Left lung (tissue), 10 donors: ENCODE data around the gene CACNA1A. TPM values are rescaled to one million over a fixed set of nuclear protein-coding genes. Genes with fewer than 3 reads are reported as not detected.
A peak's percentile ranks its signal among the peaks of the same experiment; 100 is the strongest.
"Not testable (repeated sequence)": the region's sequence is repeated elsewhere in the genome, so short reads cannot be mapped to it uniquely, and the experiment has no call there.

ENCODE experiments used
- ATAC-seq: fragments of 200-7000 bp; cut with Tn5 transposase; one replicate; pipeline ENCODE4 v1.9.1; 2020; ENCODE audit warnings: moderate library complexity
- DNase-seq, 4 donors: peaks; one replicate each; pipeline ENCODE4 v3.0.0-alpha.2; 2013 to 2020
- H3K27ac ChIP-seq, 2 donors: fragments of 200-600 bp; sonication (generic) in 1 of 2; one replicate each; pipeline versions ENCODE4 v1.5.0 to v1.8.0; 2020 to 2021
- H3K27me3 ChIP-seq, 2 donors: fragments of 200-600 bp; sonication (generic) in 1 of 2; one replicate each; pipeline versions ENCODE4 v1.5.0 to v1.8.0; 2020 to 2021
- H3K36me3 ChIP-seq, 2 donors: fragments of 200-600 bp; sonication (generic) in 1 of 2; one replicate each; pipeline versions ENCODE4 v1.5.0 to v1.8.0; 2020 to 2021
- H3K4me1 ChIP-seq, 2 donors: fragments of 200-600 bp; one replicate each; pipeline ENCODE4 v1.8.0; 2021
- H3K4me3 ChIP-seq, 2 donors: fragments of 200-600 bp; sonication (generic) in 1 of 2; one replicate each; pipeline versions ENCODE4 v1.5.0 to v1.8.0; 2020 to 2021; ENCODE audit warnings: mild to moderate bottlenecking in 1 of 2
- H3K9me3 ChIP-seq, 2 donors: fragments of 200-600 bp; sonication (generic) in 1 of 2; one replicate each; pipeline versions ENCODE4 v1.5.0 to v1.8.0; 2020 to 2021
- intact Hi-C, 2 donors: fragments of 100-400 bp; cut with DNase I; formaldehyde crosslinking; loops; one replicate each; pipeline versions ENCODE4 v1.11.2 to v1.14.2; 2022
- polyA plus RNA-seq, 6 donors: library from polyadenylated mRNA; unstranded; fragments of 120-200 nt; gene quantifications; one replicate each; pipeline ENCODE4 v1.2.1, GENCODE V29; 2013; ENCODE audit not compliant: insufficient read length in 6 of 6
- total RNA-seq, 2 donors: library from RNA; stranded (reverse); fragmentation: NEBNext Ultra II Directional; extraction: Animal tissue kit (Norgen Biotek cat#: 25700); gene quantifications; one replicate each; pipeline ENCODE4 v1.2.1, GENCODE V29; 2021
- TF ChIP-seq, protein P1 (sequence below), 2 donors: fragments of 200-600 bp; sonication (generic) in 1 of 2; IDR thresholded peaks; one replicate each; pipeline versions ENCODE4 v1.5.0 to v1.8.0; 2021; ENCODE audit warnings: antibody characterized with exemption in 2 of 2
- donor health status: DM: no; HTN: yes; CAD: no.
- donor health status: DM: no; HTN: no; CAD: no.

Gene CACNA1A
- total and polyA plus RNA-seq, 8 donors: 0.20 to 5.4 (median 3.9) TPM

DNA sequence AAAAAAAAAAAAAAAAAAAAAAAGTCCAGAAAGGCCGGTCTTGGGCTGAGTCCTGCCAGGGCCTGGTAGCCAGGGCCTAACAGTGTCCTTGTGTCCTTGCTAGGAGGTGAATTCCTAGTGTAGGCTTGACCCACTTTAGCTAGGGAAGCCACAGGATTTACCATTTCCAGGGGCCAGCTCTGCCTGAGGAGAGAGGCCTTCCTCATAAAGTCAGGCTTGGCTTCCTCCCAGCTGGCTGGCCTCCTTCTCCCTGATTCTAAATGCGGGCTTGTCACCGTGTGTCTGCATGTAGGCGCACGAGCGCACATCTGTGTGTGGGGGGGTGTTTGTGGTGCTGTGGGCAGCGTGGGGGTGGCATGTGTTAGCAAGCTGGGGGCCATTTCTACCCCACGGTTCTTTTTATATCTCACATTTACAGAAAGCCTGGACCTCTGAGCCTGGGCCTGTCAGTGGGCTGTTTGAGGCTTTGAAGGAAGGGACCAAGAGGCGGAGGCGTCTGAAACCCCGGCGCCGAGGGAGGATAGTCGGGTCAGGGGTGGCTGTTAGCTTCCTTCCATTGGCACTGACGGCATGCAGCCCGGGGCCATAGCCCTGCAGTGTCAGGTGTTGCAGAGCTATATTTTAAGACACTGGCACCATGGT is 324.4 kb downstream of the CACNA1A start:
- Histone ChIP-seq H3K4me3 (no peak overlapping the region), H3K9me3 (no peaks in the 10 kb centered on the region), H3K27ac (peak overlapping the region in 1 of 2 donors; percentile 45), H3K4me1 (peaks cover 6 to 11% of the 10 kb centered on the region in 2 donors), H3K36me3 (no peaks in the 10 kb centered on the region), H3K27me3 (no peaks in the 10 kb centered on the region)
- TF ChIP-seq, protein P1, sequence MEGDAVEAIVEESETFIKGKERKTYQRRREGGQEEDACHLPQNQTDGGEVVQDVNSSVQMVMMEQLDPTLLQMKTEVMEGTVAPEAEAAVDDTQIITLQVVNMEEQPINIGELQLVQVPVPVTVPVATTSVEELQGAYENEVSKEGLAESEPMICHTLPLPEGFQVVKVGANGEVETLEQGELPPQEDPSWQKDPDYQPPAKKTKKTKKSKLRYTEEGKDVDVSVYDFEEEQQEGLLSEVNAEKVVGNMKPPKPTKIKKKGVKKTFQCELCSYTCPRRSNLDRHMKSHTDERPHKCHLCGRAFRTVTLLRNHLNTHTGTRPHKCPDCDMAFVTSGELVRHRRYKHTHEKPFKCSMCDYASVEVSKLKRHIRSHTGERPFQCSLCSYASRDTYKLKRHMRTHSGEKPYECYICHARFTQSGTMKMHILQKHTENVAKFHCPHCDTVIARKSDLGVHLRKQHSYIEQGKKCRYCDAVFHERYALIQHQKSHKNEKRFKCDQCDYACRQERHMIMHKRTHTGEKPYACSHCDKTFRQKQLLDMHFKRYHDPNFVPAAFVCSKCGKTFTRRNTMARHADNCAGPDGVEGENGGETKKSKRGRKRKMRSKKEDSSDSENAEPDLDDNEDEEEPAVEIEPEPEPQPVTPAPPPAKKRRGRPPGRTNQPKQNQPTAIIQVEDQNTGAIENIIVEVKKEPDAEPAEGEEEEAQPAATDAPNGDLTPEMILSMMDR (IDR thresholded peaks at IDR 0.05): no peak
- DNase-seq (peak in 3 of 4 donors; percentile 58 to 80 (median 64)), ATAC-seq (peak; percentile 54)
- intact Hi-C loops: no loop called here

DNA sequence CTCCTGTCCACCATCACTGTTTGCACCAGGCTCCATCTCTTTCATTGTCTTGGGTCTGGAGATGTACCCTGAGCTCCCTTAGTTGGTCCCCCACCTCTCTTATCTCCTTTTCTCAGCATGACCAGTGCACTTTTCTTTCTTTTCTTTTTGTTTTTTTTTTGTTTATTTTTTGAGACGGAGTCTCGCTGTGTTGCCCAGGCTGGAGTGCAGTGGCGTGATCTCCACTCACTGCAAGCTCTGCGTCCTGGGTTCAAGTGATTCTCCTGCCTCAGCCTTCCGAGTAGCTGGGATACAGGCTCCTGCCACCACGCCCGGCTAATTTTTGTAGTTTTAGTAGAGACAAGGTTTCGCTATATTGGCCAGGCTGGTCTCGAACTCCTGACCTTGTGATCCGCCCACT is 328.0 kb downstream of the CACNA1A start:
- H3K4me3 ChIP-seq, ATAC-seq, H3K27me3 ChIP-seq, H3K36me3 ChIP-seq, DNase-seq, intact Hi-C loops, H3K27ac ChIP-seq, H3K9me3 ChIP-seq: not testable (repeated sequence)
- peaks cover 6 to 13% of the 10 kb centered on the region in 2 donors for H3K4me1 ChIP-seq

DNA sequence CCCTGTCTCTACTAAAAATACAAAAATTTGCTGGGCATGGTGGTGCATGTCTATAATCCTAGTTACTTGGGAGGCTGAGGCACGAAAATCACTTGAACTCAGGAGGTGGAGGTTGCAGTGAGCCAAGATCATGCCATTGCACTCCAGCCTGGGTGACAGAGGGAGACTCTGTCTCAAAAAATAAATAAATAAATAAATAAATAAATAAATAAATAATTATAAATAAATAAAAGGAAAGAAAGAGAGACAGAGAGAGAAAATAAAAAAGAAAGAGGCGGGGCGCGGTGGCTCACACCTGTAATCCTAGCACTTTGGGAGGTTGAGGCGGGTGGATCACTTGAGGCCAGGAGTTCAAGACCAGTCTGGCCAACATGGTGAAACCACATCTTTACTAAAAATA is 328.7 kb downstream of the CACNA1A start:
- DNase-seq, H3K36me3 ChIP-seq, H3K27ac ChIP-seq, intact Hi-C loops, H3K27me3 ChIP-seq, H3K4me3 ChIP-seq, H3K9me3 ChIP-seq, ATAC-seq: not testable (repeated sequence)
- peaks cover 13 to 20% of the 10 kb centered on the region in 2 donors for H3K4me1 ChIP-seq

DNA sequence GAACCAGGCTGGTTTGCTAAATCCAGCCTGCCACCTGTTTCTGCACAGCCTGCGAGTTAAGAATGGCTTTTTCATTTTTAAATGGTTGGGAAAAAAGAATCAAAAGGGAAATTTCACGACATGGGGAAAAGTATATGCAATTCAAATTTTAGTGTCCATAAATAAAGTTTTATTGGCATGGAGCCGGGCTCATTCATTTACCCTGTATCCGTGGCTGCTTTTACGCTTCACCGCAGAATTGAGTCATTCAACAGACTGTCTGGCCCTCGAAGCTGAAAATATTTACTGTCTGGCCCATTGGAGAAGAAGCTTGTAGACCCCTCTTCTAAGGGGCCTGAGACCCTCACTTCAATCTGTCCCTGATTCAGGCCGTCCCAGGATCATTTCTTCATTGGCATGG is 329.9 kb downstream of the CACNA1A start:
- Histone ChIP-seq H3K36me3 (no peaks in the 10 kb centered on the region), H3K9me3 (no peaks in the 10 kb centered on the region), H3K4me3 (no peak overlapping the region), H3K4me1 (peaks cover 14 to 22% of the 10 kb centered on the region in 2 donors), H3K27ac (no peak overlapping the region), H3K27me3 (no peaks in the 10 kb centered on the region)
- intact Hi-C loops: no loop called here
- DNase-seq (no peak), ATAC-seq (no peak)
- TF ChIP-seq, protein P1 (IDR thresholded peaks at IDR 0.05): no peak

DNA sequence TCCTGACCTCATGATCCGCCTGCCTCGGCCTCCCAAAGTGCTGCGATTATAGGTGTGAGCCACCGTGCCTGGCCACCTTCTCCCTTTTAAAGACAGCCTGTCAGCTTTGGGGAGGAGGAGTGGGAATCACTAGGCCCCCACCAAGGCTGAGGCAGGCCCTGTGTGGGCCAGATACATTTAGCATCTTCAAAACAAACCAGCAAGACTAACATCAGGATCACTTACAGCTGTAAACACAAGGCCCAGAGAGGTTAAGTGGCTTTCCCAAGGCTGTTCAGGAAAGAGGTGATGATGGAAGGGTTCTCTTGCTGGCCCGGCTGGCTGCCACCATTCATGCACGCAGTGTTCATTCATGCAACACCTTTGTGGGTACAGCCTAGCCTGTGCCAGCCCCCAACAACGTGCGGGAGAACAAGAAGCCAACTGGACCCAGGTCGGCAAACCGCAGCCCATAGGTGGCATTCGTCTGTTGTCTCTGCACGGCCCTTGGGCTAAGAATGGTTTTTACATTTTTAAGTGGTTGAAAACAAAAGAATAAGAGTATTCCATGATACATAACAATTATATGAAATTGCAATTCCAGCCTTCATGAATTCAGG is 333.0 kb downstream of the CACNA1A start:
- H3K36me3 ChIP-seq: no peaks in the 10 kb centered on the region
- TF ChIP-seq, protein P1 (IDR thresholded peaks at IDR 0.05): no peak
- no peak overlapping the region for H3K4me3 ChIP-seq
- no peaks in the 10 kb centered on the region for H3K9me3 ChIP-seq
- ATAC-seq (no peak), DNase-seq (no peak)
- peak overlapping the region; percentile 61 to 72 for H3K27ac ChIP-seq
- H3K27me3 ChIP-seq: no peaks in the 10 kb centered on the region
- H3K4me1 ChIP-seq: peaks cover 14 to 53% of the 10 kb centered on the region in 2 donors
- intact Hi-C loops: no loop called here

DNA sequence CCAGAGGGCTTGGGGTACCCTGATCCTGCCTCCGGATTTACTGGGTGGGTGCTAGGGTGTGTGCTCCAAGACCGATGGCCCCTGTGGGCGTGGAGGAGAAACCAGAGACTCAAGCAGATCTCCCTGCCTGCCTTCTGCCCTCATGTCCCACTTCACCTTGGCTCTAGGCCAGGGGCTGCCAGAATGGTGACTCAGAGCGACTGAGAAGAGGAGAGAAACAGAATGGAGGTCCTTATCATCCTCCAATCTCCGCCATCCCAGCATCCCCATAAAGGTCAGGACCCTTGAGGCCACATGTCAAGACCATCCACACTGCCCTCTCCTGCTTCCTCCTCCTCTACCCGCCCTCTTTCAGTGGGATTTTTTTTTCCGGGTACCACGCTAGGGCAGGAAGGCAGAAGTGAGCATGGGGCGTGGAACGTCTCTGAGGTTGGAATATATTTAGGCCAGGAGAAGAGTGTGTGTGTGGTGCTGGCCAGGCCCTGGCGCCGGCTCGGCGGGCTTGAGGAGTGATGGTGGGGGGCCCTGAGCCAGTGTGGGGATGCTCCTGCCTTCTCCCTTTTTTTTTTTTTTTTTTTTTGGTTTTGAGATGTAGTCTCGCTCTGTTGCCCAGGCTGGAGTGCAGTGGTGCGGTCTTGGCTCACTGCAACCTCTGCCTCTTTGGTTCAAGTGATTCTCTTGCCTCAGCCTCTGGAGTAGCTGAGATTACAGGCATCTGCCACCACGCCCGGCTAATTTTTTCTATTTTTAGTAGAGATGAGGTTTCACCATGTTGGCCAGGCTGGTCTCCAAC is 333.7 kb downstream of the CACNA1A start:
- DNase-seq: peak in 3 of 4 donors; percentile 56 to 95 (median 84)
- peaks cover 14 to 59% of the 10 kb centered on the region in 2 donors for H3K4me1 ChIP-seq
- TF ChIP-seq, protein P1 (IDR thresholded peaks at IDR 0.05): no peak
- H3K36me3 ChIP-seq: no peaks in the 10 kb centered on the region
- H3K4me3 ChIP-seq: peak overlapping the region in 1 of 2 donors; percentile 22
- no peaks in the 10 kb centered on the region for H3K27me3 ChIP-seq
- H3K27ac ChIP-seq: peak overlapping the region; percentile 61 to 72
- peak; percentile 46 for ATAC-seq
- H3K9me3 ChIP-seq: no peaks in the 10 kb centered on the region
- intact Hi-C loops: no loop called here
